Superior temporal gyrus (tissue), 1 donor: Measurements from ENCODE around the gene LAMA1.
"Not testable (repeated sequence)": the region's sequence is repeated elsewhere in the genome, so short reads cannot be mapped to it uniquely, and the experiment has no call there.

Source experiments
- DNase-seq: peaks from one replicate; pipeline ENCODE4 v3.0.0-alpha.2; 2016; ENCODE audit errors: extremely low spot score

The LAMA1 gene

DNA sequence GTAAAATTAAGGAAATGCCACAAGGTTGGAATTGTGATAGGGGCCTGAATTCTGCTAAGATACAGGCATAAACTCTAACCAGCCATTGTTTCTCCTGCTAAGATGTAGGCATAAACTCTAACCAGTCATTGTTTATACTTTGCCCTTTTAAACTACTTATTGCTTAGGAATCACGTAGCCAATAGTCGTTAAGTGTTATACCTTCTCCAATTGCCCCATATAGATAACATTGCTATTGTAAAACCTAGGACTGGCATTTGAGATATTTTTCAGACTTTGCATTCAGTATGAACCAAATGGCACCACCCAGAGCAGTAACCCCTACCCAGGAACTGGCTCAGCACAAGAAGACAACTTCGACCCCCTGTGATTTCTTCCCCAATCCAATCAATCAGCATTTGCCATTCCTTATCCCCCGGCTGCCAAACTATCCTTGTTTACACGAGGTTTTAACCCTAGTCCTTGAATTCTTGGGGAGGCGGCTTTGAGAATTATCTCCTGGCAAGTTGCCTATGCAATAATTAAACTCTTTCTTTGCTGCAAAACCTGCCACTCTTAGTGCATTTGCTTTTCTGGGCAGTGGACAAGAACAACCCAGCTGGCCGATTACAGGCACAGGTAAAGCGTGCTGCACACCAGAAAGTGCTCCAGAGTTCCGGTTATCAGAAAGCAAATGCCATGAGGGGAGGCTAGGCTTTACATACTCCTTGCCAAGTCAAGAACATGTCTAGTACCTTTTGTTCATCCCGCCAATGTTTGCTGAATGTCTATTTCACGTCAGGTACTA is 167.6 kb downstream of the LAMA1 start:
- no peak for DNase-seq

DNA sequence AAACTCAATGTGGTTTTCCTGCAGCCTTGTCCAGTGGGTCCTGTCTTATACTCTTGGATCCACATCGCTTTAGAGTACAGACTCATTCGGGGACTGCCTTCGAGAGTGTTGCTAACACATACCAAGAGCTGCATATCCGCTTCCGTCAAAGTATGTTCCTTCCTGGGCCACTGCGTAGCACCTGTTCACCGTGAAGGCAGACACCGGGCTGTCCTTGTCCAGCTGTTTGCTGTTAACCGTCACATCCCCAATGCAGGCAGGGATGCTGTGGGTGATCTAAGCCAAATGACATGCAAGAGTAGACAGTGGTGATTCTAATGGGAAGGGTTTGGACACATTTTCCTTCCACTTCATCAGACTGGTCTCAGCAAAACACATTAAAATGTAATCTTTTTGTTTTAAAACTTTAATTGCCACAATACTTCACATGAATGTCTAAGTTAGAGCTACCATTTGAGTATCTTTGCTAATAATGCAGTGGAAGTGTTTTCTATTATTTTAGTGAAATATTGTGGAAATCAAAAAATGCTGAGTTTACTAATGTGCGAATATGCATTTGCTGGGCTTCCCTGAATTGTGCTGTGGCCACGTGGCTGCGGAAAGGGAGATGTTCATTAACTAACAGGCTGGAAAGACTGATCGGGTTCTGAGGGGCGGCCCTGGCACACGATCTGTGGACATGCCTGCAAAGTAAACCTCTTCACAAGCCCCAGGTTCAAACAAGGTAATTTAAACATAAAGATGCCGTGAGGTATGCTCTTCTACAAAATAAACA is 169.1 kb downstream of the LAMA1 start:
- DNase-seq, result no peak

DNA sequence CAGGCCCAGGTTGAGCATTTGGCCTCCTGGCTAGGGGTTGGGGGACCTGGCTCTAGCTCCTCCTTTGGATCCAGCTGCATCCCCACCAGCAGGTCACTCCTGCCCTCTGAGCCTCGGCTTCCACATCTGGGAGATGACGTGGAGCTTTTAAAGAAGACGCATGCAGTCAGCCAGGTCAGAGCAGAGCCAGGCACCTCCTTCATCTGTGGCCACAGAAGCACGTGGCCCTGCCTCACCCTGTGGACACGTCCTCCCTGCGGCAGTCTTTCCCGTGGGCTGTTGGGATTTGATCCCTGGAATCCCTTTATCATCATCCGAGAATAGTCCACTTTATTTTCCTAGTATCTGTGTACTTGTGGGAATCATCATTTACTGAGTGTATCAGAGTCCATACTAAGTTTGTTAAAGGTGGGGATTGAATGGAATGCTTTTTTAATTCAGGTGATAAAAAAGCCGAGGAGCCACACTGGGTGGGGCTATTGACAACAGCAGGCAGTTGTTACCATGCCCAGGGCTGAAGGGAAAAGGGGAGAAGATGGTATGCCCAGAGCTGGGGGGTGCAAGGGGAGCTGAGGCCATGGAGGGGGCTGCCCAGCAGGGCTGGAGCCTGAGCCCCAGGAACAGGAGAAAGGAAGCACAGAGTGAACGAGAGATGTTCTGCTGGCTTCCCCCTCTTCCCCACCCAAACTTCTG is 170.1 kb downstream of the LAMA1 start:
- DNase-seq, result no peak

DNA sequence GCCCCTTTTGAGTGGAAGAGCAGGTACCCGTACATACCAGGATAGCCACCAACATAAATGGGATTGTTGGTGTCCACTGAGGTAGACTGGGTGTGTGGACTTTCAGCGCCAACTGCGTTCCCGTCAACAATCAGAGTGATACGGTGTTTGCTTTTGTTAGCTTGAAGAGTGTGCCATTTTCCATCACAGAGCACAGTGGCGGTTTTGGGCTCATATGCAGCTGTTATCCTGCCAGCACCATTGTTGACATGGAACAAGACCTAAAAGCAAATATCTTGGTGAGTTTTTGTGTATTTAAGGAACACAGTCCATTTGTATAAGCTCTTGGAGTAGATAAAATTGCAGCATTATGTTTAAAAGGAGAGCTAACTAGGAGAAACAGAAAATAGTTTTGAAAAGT is 174.5 kb downstream of the LAMA1 start:
- no peak for DNase-seq

DNA sequence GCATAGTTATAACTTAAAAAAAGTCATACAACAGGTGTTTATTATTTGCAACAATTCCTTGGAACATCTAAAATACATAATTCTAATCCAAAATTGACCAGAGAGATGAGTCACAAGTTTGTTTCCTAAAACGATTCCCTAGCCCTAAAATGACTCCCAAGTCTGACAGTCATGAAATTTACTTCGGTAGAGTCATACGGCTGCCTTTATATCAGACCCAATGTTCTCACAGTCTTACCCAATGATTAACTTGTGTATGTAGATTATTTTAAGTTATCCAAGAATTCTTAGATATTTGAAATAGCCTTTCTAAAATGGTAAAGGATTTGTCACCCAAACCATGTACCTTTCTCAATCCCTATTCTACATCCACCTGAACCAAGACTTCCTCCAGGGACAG is 174.9 kb downstream of the LAMA1 start:
- no peak for DNase-seq

DNA sequence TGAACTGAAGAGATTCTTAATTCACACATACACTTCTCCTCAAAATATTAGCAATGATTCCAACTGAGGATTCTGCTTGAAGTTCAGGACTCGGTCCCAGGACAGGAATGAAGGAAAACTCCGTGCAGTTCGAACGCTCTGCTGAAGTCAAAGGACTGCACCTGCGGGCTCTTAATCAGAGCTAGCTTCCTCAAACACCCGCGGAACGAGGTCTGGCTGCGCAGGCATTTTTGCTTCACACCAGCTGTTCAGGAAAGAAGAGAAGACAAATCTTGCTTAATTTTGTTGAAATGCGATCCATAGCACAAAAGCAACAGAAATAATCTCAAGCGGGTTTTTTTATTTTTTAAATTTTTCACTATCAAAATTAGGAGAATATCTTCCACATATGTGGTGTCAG is 175.6 kb downstream of the LAMA1 start:
- no peak for DNase-seq

DNA sequence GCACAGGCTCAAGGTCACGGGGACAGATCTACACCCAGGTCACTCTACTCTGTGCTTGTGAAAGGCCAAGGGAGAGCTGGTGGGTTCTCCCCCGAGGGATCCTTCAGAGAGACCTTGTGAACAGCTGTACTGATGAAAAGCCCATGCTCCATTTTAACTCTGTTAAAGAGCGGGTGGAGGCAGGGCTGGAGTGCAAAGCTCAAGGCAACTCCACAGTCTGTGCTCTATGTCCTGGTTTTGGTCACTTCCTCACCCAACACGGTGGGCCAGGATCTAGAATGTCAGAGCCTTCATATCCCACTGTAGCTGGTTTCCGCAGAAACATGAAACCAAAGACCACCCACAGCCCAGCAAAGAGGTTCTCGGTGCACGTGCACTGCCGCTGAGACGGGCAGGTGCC is 177.1 kb downstream of the LAMA1 start:
- DNase-seq, result no peak

DNA sequence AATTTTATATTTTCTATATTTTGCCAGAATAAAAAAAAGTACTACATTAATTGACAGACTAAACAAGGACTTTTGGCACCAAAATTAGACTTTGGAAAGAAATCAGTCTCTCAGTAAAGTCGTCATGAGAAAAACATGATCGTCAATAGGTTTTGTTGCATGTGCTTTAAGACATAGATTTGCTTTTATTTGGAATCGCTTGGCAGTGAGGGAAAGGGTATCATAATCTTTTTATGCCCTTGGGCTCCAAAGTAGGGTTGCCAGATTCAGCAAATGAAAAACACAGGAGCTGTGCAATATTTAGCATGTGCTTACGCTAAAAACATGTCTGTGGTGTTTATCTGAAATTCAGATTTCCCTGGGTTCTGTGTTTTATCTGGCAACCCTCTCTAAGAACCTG is 177.6 kb downstream of the LAMA1 start:
- DNase-seq, result no peak

DNA sequence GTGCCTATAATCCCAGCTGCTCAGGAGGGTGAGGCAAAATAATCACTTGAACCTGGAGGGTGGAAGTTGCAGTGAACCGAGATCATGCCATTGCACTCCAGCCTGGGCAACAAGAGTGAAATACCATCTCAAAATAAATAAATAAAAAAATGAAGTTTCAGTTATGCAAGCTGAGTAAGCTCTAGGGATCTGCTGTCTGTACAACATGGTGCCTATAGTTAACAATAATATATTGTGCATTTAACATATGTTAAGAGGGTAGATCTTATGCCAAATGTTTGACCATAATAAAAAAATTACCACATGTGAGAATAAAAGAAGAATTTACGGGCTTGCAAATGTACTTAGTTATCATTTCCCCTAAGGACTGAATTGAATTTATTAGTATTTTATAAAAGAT is 179.2 kb downstream of the LAMA1 start:
- not testable (repeated sequence) for DNase-seq

DNA sequence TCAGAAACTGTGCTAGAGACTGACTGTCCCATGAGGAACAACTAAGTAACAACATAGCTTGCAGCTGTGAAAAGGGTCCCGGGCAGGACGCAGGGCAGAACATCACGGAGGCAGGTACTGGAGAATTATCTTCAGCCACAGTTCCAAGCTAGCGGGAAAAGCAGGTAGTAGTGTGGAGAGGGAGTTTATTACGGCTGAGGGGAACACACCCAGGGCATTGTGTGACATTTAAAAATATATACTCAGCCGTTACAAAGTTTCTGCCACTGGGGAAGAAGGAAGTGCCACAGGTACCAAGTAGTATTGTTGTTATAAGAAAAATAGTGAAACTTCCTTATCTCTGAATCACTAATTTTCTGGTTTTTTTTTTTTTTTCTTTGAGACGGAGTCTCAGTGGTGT is 179.6 kb downstream of the LAMA1 start:
- no peak for DNase-seq

DNA sequence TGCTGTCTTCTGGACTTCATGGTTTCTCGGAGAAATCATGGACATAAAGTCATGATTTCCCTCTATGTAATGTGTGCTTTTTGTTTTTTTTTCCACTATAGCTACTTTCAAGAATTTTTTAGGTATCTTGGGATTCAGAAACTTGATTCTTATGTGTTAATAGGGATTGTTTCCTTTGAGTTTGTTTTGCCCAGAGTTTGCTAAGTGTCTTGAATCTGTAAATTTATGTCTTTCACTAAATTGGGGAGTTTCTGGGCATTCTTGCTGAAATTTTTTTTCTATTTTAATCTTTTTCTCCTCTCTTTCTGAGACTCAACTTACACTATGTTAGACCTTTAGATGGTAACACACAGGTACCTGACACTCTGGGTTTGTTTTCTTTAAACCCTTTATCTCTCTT is 182.7 kb downstream of the LAMA1 start:
- DNase-seq, result no peak

DNA sequence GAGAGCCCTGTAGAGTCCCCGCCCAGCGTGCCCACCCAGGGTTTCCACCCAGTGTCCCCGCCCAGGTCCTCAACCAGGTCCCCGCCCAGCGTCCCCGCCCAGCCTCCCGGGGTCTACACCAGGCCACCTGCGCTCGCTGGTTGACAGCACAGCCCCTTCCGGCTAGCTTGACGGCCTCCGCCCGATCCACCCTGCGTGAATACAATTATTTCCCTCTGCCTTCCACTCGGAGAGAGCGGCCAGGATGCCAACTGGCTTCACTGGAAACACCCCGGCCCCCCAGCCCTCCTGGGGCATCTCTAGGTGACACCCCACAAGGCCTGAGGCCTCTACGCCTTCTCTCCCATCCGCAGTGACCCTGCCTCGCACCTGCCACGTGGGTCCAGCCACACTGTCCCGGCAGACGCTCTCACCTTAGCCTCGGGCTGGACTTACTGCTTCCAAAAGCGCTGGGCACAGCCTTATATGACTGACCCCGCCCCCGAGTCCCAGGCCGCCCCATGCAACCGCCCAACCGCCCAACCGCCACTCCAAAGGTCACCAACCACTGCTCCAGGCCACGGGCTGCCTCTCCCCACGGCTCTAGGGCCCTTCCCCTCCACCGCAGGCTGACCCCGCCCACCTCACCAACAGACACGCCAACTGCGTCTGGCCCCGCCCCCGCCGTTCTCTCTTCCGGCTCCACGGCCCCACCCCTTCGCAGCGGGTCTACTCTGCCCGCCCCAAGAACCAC is 188.1 kb downstream of the LAMA1 start:
- no peak for DNase-seq

DNA sequence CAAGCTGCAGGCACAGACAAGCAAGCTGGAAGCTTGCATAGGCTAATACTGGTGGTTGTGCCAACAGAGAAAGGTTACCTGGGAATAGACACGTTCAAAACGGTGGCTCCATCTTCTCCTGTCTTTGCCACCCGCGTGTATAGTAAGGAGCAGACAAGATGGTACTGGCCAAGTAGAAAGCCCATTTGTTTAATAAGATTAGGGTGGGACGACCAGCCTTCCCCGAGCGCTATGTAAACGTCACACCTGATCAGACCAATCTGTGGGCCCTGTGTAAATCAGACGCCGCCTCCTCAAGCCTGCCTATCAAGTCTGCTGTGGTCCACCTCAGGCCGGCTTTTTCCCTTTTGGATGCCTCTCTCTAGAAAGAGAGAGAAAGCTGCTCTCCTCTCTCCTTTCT is 189.2 kb downstream of the LAMA1 start:
- no peak for DNase-seq

DNA sequence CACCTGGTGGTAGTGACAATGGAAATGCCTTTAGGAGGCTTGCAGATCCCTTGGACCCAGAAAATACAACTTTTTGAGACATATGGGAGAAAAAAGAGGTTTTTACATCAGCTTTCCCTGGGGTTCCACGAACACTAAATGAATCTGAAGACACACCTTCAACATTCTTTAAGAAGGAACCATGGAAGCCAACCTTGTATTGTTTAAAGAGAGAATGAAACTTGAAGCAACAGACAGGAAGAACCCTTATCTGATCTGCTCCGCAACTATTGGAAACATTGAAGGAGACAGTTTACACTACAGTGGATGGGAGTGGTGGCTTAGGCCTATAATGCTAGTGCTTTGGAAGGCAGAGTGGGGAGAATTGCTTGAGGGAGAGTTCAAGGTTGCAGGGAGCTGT is 190.4 kb downstream of the LAMA1 start:
- DNase-seq, result no peak

DNA sequence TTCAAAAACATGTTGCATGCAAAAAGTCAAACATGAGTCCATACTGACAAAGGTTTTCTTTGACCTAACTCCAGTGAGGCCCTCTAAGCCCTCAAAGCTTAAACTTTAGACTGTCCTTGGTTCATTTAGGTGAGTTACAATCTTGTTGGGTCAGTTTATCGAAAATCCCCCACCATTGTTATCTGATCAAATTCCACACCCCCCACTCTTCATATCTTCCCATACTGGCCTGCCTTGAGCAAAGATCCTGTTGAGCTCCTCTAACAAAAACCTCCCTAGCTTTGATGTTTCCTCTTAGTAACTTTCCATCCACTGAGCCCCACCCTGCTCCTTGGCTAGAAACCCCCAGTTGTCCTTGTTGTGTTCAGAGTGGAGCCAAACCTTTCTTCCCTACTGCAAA is 194.4 kb downstream of the LAMA1 start:
- no peak for DNase-seq

DNA sequence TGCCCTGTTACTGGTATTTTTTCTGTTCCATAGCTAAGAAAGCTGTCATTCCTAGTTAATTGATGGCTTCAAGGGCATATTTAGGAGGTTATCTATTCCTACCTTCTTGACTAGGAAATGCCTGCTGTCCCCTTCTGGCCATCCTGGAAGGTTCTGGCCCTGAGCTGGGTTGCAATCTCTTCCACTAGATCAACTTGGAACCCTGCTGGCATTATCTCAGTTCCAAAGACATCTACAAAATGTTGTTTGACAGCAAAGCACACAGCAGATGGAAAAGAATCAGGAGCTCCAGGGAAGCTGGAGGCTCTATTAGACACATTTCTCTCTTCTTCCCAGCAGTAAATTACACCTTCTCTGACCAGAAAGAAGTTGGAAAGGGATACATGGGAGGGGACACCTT is 196.0 kb downstream of the LAMA1 start:
- no peak for DNase-seq

DNA sequence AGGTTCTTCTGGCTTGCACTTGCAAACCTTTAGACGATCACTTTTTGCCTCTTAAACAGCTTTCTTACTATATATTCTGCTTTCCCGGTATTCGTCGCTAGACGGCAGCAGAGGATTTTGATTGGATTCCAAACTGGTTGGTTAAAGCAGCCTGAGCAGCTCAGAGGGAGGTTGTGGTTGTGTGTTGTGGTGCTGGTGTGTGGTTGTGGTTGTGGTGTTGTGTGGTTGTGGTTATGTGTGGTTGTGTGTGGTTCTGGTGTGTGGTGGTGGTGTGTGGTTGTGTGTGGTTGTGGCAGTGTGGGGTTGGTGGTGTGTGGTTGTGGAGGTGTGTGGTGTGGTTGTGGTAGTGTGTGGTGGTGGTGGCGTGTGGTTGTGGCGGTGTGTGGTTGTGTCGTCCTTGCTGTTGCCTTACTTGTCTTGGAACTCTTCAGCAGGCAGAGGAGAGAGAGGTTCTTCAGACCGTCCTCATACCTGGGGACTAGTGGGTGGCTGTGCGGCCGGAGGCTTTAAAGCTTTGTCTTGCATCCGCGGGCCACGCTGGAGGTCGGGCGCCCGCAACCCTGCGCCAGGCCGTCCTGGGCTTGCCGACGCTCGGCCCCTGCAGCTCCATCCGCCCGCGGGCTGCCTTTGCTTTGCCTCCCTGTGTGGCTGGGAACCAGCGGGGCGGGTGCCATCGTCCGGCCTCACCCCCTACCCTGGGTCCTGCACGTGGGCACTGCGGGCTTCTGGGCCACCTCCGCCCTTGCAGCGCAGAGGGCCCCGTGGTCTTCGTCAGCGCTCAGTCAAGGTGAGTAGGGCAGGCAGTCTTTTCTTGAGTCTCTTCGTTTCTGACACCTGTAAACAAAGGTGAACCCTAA is 197.3 kb downstream of the LAMA1 start:
- peak; percentile 74 for DNase-seq

DNA sequence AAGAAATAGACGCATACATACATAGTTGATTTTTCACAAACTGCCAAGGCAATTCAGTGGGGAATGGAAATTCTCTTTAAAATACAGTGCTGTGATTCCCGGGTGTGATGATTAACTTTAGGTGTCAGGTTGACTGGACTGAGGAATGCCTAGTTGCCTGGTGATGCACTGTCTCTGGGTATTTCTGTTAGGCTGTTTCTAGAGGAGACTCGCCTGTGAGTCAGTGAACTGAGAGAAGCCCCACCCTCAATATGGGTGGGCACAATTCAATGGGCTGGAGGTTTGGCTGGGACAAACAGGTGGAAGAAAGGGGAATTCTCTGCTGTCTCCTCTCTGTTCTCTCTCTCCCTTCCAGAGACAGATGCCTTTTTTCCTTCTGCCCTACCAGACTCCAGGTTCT is 200.5 kb downstream of the LAMA1 start:
- DNase-seq, result no peak

DNA sequence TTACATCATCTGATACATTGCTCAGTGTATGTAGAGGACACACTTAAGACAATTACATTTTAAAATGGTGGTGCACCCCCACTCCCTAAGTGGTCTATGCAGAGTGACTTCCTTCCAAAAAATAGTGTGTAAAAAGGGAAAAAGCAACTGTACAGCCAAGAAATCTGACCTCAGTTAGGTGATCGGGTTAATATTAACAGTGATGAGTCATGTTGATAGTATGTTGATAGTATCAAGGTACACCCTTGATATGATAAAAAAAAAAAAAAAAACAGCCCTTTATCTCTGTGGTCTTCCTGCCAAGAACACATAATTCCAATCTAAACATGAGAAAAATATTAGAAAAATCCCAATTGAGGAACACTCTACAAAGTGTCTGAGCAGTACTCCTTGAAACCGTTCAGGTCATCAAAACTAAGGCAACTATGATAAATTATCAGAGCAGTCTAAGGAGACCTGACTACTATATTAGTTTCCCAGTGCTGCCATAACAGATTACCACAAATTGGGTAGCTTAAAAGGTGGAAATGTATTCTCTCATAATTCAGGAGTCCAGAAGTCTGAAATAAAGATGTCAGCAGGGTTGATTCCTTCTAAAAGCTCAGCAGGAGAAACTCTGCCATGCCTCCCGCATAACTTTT is 216.2 kb downstream of the LAMA1 start:
- no peak for DNase-seq

DNA sequence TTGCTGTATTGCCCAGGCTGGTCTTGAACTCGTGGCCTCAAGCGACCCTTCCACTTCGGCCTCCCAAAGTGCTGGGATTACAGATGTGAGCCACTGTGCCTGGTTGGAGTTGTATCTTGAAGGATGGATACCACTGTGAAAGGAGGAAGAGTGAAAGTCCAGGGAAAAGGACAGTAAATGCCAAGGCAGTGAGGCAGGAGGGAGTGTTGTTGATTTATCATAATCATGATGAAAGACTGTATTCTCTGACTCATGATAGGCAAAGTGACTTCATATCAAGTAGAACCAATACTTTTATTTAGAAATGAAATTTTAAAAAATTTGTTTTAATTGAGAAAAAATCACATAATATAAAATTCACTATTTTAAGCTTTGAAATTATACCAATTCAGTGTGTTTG is 225.8 kb downstream of the LAMA1 start:
- DNase-seq, result no peak
